ENCODE measurements around the gene PSMD9. TPM values are rescaled to one million over a fixed set of nuclear protein-coding genes. Genes with fewer than 3 reads are reported as not detected.
"Not testable (repeated sequence)": the region's sequence is repeated elsewhere in the genome, so short reads cannot be mapped to it uniquely, and the experiment has no call there.

The PSMD9 gene
- total and polyA plus RNA-seq, 4 donors, result 37.2 to 81.8 (median 40.9) TPM

- 93 to 95% methylated on average over 7 to 8 of the region's 8 CpGs for WGBS, 2 donors
- ATAC-seq (ENCODE audit: low FRiP score), result not testable (repeated sequence)
These were observed 19.4 kb upstream of the PSMD9 start for GRCh38 chr12:121869229-121869628.

GRCh38 chr12:121871467-121871866 lies 17.1 kb upstream of the PSMD9 start:
- no peak for DNase-seq
- no peak for ATAC-seq (ENCODE audit: low FRiP score)
- Histone ChIP-seq H3K36me3 (ENCODE audit: control insufficient read depth in 1 of 2, insufficient read depth in 2 of 2, low read length in 1 of 2) (no peaks in the 10 kb centered on the region), H3K4me1 (ENCODE audit: control insufficient read depth in 1 of 2, insufficient read depth in 2 of 2, low read length in 2 of 2) (no peaks in the 10 kb centered on the region), H3K27me3 (ENCODE audit: control insufficient read depth in 1 of 2, insufficient read depth in 2 of 2, low read length in 1 of 2) (no peaks in the 10 kb centered on the region), H3K27ac (ENCODE audit: low read depth in 1 of 2, low read length in 2 of 2) (no peak overlapping the region), H3K9me3 (ENCODE audit: control insufficient read depth, low read length) (no peaks in the 10 kb centered on the region), H3K4me3 (ENCODE audit: low read length in 2 of 2) (no peak overlapping the region)
- 72 to 85% methylated on average over 3 of the region's 3 CpGs for WGBS, 2 donors
- intact Hi-C loops (cut with DNase I), result no loop called here

More at GRCh38 chr12:121869229-121869628, 19.4 kb upstream of the PSMD9 start:
- intact Hi-C loops (cut with DNase I); H3K36me3 ChIP-seq (ENCODE audit: control insufficient read depth in 1 of 2, insufficient read depth in 2 of 2, low read length in 1 of 2); H3K4me3 ChIP-seq (ENCODE audit: low read length in 2 of 2); H3K27me3 ChIP-seq (ENCODE audit: control insufficient read depth in 1 of 2, insufficient read depth in 2 of 2, low read length in 1 of 2); H3K9me3 ChIP-seq (ENCODE audit: control insufficient read depth, low read length); H3K27ac ChIP-seq (ENCODE audit: low read depth in 1 of 2, low read length in 2 of 2); DNase-seq; H3K4me1 ChIP-seq (ENCODE audit: control insufficient read depth in 1 of 2, insufficient read depth in 2 of 2, low read length in 2 of 2): not testable (repeated sequence)

- ATAC-seq (ENCODE audit: low FRiP score) (peak; percentile 26), DNase-seq (peak in 1 of 2 donors; percentile 55)
- H3K27me3 ChIP-seq (ENCODE audit: control insufficient read depth in 1 of 2, insufficient read depth in 2 of 2, low read length in 1 of 2), result no peaks in the 10 kb centered on the region
- no peak overlapping the region for H3K27ac ChIP-seq (ENCODE audit: low read depth in 1 of 2, low read length in 2 of 2)
- H3K4me3 ChIP-seq (ENCODE audit: low read length in 2 of 2), result no peak overlapping the region
- no peaks in the 10 kb centered on the region for H3K36me3 ChIP-seq (ENCODE audit: control insufficient read depth in 1 of 2, insufficient read depth in 2 of 2, low read length in 1 of 2)
- WGBS, 2 donors, result 47 to 52% methylated on average over 5 of the region's 5 CpGs
- H3K9me3 ChIP-seq (ENCODE audit: control insufficient read depth, low read length), result no peaks in the 10 kb centered on the region
- H3K4me1 ChIP-seq (ENCODE audit: control insufficient read depth in 1 of 2, insufficient read depth in 2 of 2, low read length in 2 of 2), result no peaks in the 10 kb centered on the region
- intact Hi-C loops (cut with DNase I), result no loop called here
These were observed 15.9 kb upstream of the PSMD9 start for GRCh38 chr12:121872546-121873215.

GRCh38 chr12:121873216-121873569 lies 15.4 kb upstream of the PSMD9 start:
- H3K36me3 ChIP-seq (ENCODE audit: control insufficient read depth in 1 of 2, insufficient read depth in 2 of 2, low read length in 1 of 2), result no peaks in the 10 kb centered on the region
- 92 to 97% methylated on average over 6 of the region's 6 CpGs for WGBS, 2 donors
- no peak for ATAC-seq (ENCODE audit: low FRiP score)
- no peaks in the 10 kb centered on the region for H3K9me3 ChIP-seq (ENCODE audit: control insufficient read depth, low read length)
- no peaks in the 10 kb centered on the region for H3K4me1 ChIP-seq (ENCODE audit: control insufficient read depth in 1 of 2, insufficient read depth in 2 of 2, low read length in 2 of 2)
- intact Hi-C loops (cut with DNase I), result no loop called here
- H3K4me3 ChIP-seq (ENCODE audit: low read length in 2 of 2), result no peak overlapping the region
- no peak overlapping the region for H3K27ac ChIP-seq (ENCODE audit: low read depth in 1 of 2, low read length in 2 of 2)
- H3K27me3 ChIP-seq (ENCODE audit: control insufficient read depth in 1 of 2, insufficient read depth in 2 of 2, low read length in 1 of 2), result no peaks in the 10 kb centered on the region
- no peak for DNase-seq

- Histone ChIP-seq H3K27ac (ENCODE audit: low read depth in 1 of 2, low read length in 2 of 2) (no peak overlapping the region), H3K36me3 (ENCODE audit: control insufficient read depth in 1 of 2, insufficient read depth in 2 of 2, low read length in 1 of 2) (no peaks in the 10 kb centered on the region), H3K4me3 (ENCODE audit: low read length in 2 of 2) (no peak overlapping the region), H3K4me1 (ENCODE audit: control insufficient read depth in 1 of 2, insufficient read depth in 2 of 2, low read length in 2 of 2) (no peaks in the 10 kb centered on the region), H3K27me3 (ENCODE audit: control insufficient read depth in 1 of 2, insufficient read depth in 2 of 2, low read length in 1 of 2) (no peaks in the 10 kb centered on the region), H3K9me3 (ENCODE audit: control insufficient read depth, low read length) (no peaks in the 10 kb centered on the region)
- DNase-seq (no peak), ATAC-seq (ENCODE audit: low FRiP score) (no peak)
- intact Hi-C loops (cut with DNase I), result no loop called here
- 91 to 93% methylated on average over 6 of the region's 6 CpGs for WGBS, 2 donors
These were observed 14.5 kb upstream of the PSMD9 start for GRCh38 chr12:121874071-121874470.

GRCh38 chr12:121875582-121875981 lies 13.0 kb upstream of the PSMD9 start:
- no peak overlapping the region for H3K4me3 ChIP-seq (ENCODE audit: low read length in 2 of 2)
- 89 to 90% methylated on average over 6 of the region's 6 CpGs for WGBS, 2 donors
- no peaks in the 10 kb centered on the region for H3K9me3 ChIP-seq (ENCODE audit: control insufficient read depth, low read length)
- DNase-seq (no peak), ATAC-seq (ENCODE audit: low FRiP score) (no peak)
- no peaks in the 10 kb centered on the region for H3K4me1 ChIP-seq (ENCODE audit: control insufficient read depth in 1 of 2, insufficient read depth in 2 of 2, low read length in 2 of 2)
- no peaks in the 10 kb centered on the region for H3K27me3 ChIP-seq (ENCODE audit: control insufficient read depth in 1 of 2, insufficient read depth in 2 of 2, low read length in 1 of 2)
- H3K36me3 ChIP-seq (ENCODE audit: control insufficient read depth in 1 of 2, insufficient read depth in 2 of 2, low read length in 1 of 2), result no peaks in the 10 kb centered on the region
- intact Hi-C loops (cut with DNase I), result no loop called here
- H3K27ac ChIP-seq (ENCODE audit: low read depth in 1 of 2, low read length in 2 of 2), result no peak overlapping the region

GRCh38 chr12:121876080-121876447 lies 12.5 kb upstream of the PSMD9 start:
- ATAC-seq (ENCODE audit: low FRiP score); H3K27ac ChIP-seq (ENCODE audit: low read depth in 1 of 2, low read length in 2 of 2); DNase-seq; H3K36me3 ChIP-seq (ENCODE audit: control insufficient read depth in 1 of 2, insufficient read depth in 2 of 2, low read length in 1 of 2); H3K27me3 ChIP-seq (ENCODE audit: control insufficient read depth in 1 of 2, insufficient read depth in 2 of 2, low read length in 1 of 2); H3K4me1 ChIP-seq (ENCODE audit: control insufficient read depth in 1 of 2, insufficient read depth in 2 of 2, low read length in 2 of 2); H3K9me3 ChIP-seq (ENCODE audit: control insufficient read depth, low read length); intact Hi-C loops (cut with DNase I); H3K4me3 ChIP-seq (ENCODE audit: low read length in 2 of 2): not testable (repeated sequence)
- 89 to 92% methylated on average over 8 of the region's 8 CpGs for WGBS, 2 donors

GRCh38 chr12:121883315-121883660 lies 5.3 kb upstream of the PSMD9 start:
- H3K36me3 ChIP-seq (ENCODE audit: control insufficient read depth in 1 of 2, insufficient read depth in 2 of 2, low read length in 1 of 2), result no peaks in the 10 kb centered on the region
- H3K9me3 ChIP-seq (ENCODE audit: control insufficient read depth, low read length), result no peaks in the 10 kb centered on the region
- H3K27ac ChIP-seq (ENCODE audit: low read depth in 1 of 2, low read length in 2 of 2), result no peak overlapping the region
- ATAC-seq (ENCODE audit: low FRiP score), result no peak
- no peaks in the 10 kb centered on the region for H3K4me1 ChIP-seq (ENCODE audit: control insufficient read depth in 1 of 2, insufficient read depth in 2 of 2, low read length in 2 of 2)
- no peaks in the 10 kb centered on the region for H3K27me3 ChIP-seq (ENCODE audit: control insufficient read depth in 1 of 2, insufficient read depth in 2 of 2, low read length in 1 of 2)
- DNase-seq, result no peak
- WGBS, 2 donors, result 43 to 48% methylated on average over 4 of the region's 4 CpGs
- intact Hi-C loops (cut with DNase I), result no loop called here
- no peak overlapping the region for H3K4me3 ChIP-seq (ENCODE audit: low read length in 2 of 2)

GRCh38 chr12:121885129-121885528 lies 3.5 kb upstream of the PSMD9 start:
- not testable (repeated sequence) for H3K36me3 ChIP-seq (ENCODE audit: control insufficient read depth in 1 of 2, insufficient read depth in 2 of 2, low read length in 1 of 2); H3K27me3 ChIP-seq (ENCODE audit: control insufficient read depth in 1 of 2, insufficient read depth in 2 of 2, low read length in 1 of 2); H3K9me3 ChIP-seq (ENCODE audit: control insufficient read depth, low read length); ATAC-seq (ENCODE audit: low FRiP score); H3K4me3 ChIP-seq (ENCODE audit: low read length in 2 of 2); H3K27ac ChIP-seq (ENCODE audit: low read depth in 1 of 2, low read length in 2 of 2); H3K4me1 ChIP-seq (ENCODE audit: control insufficient read depth in 1 of 2, insufficient read depth in 2 of 2, low read length in 2 of 2); DNase-seq
- intact Hi-C loops (cut with DNase I), result loop anchor here in 1 of 2 donors (5.0 kb wide), 1 partner anchor 48 kb away; no protein-coding TSS in a partner anchor
- WGBS, 2 donors, result 82 to 84% methylated on average over 11 of the region's 11 CpGs

All from aorta (tissue), 5 donors.